ENCODE measurements around the gene MED27.
"Not testable (repeated sequence)": the region's sequence is repeated elsewhere in the genome, so short reads cannot be mapped to it uniquely, and the experiment has no call there.

The MED27 gene

DNA sequence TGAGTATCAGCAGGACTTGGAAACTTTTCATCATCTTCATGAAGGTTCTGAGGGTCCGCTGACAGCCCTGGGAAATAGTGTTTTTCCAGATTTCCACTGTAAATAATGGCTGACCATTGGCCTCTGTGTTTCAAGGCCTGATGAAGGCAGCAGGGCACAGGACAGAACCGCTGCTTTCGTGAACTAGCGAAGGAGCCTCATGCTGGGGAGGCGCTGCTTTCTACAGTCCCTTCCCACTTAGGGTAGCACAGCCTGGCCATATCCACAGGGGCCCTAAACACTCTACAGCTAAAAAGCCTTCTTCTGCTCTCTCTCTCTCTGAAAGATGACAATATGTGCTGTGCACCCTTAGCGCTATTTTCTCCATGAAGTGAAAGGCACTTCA lies 118.2 kb downstream of the MED27 start:
- no peak for DNase-seq

DNA sequence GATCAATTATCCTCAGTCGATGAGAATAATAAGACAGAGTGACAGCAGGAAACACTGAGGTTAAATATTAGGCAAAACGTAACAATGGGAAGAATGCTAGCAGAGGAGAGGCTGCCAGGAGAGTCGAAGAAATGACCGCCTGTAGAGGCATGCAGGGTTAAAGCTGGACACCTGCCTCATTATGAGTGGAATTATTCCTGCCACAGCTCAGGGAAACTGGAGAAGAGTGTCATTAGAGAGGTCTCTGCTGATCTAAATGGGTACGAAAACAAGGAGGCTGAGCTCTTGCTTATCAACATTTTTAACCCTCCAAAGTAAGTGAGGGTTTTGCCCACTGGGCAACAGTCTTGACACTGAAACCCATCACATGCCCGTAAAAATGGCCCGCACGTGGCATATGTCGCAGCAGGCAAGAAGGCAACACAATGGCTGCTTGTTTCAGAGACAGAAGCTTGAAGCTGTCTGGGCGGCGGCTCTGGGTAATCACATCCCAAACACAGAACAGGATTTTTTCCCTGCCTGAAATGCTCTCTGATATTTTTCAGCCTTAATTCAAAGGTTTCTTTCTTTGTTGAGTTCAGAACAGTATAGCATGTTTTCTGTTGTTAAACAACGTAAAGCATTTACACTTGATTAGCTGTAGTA lies 118.7 kb downstream of the MED27 start:
- DNase-seq: no peak

DNA sequence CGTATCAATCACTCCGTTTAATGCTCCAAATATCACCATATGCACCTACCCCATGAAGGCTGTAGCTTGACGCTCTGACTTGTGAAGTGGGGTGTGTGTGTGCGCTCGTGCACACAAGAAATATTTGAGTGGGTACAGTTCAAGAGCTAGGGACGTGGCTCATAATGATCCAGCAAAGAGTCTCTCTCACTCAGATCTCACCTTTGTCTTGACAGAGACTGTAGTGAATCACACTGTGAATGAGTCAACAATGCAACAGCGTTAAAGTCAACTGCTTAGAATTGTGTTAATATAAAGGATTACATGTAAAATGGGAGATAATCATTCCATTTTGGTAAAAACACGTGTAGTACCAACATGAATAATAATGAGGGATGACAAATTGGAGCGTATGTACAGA lies 119.4 kb downstream of the MED27 start:
- DNase-seq: no peak

DNA sequence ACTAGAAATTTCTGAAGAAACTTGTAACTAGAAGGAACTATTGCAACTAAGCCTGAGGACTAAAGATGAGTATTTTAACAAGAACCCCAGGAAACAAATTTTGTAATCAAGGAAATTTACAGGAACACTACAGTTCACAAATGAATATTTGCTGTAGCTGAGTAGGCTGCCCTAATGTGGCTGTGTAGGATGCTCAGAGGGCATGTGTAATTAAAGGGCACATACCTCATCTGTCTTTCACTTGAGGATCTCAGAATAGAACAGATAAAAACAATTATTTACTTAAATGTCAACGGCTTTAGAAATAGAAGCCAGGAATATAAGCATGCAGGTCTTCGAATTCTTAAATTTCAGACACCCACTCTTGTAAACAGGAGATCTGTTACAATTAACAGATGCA lies 119.8 kb downstream of the MED27 start:
- no peak for DNase-seq

DNA sequence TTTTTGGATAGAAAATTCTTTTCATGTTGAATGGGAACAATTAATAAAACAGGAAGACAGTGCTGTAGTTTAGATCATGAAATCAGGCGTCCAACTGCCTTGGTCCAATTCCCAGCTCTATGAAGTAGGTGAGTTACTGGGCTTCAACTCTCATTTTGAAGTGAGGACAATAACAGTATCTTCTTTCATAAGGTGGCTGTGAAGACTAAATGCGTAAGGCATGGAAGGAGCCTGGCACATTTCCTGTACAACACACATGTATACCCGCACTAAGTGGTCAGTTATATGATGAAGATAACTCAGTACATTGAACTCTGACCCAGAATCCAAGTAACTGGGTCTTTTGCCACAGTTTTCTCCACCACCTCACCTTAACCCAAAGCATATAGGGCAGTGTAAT lies 120.6 kb downstream of the MED27 start:
- DNase-seq: no peak

DNA sequence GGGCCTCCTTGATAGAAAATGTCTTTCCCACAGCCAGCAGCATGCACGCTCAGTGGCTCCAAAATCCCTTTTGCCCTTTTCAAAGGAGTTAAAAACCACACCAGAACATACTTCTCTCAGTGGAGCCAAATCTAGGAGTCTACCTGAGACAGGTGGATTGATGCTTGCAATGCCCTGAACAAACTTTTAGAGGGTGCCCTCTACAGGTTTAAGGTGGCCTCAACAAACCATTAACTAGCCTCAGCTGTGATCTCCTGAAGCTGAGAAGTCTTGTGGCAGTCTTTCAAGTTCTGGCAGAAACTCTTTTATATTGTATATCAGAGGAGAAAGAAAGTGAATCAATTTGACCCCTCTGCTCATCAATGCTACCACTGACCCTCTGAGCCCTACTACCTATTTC lies 125.4 kb downstream of the MED27 start:
- DNase-seq: no peak

DNA sequence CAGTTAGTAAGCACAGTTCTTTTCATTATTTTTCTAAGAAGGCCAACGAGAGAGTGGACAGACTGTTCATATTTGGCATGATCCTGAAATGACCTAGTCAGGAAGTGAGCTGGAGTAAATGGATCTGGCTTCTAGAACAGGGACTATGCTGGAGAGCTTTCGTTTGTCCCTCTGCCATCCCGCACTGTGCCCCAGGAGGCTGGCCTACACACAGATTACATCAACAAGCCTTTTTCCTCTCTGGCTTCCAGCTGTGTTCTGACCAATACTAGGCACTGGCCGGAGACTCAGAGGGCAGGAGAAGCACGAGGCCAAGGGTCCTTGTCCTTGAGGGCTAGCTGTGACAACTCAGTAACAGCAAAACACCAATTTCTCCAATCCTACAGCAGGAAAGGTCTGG lies 127.8 kb downstream of the MED27 start:
- no peak for DNase-seq

DNA sequence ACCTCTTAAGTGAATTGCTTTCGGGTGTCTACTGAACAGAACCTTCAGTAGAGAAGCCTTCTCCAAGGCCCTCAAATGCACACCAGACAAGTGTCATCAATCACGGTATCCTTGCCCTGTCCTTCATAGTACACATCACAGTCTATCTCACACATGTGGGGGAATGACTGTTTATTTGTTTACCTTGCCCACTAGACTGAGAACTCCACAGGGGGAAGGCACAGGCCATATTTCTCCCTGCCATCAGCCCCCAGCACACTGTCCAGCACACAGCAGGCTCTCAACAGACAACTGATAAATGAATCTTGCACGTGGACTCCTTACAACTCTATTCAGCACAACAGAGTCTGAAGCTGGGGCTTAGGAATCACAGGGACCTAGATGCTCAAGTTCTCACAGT lies 128.5 kb downstream of the MED27 start:
- DNase-seq: no peak

DNA sequence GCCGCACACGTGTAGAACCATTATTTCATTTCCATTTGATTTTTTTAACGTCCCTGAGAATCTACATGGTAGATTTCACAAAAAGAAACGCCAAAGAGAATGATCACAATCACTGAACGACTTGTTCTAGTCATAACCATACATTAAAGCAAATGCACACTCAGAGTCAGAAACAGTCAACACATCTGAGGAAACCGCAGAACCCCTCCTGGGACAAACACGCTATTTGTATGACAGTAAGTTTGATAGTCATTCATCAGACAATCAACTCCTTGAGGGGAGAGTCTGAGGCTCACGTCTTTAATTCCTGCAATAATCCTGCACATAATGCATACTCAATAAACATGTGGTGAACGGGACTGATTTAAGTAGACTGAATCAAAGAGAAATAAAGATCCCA lies 129.2 kb downstream of the MED27 start:
- no peak for DNase-seq

DNA sequence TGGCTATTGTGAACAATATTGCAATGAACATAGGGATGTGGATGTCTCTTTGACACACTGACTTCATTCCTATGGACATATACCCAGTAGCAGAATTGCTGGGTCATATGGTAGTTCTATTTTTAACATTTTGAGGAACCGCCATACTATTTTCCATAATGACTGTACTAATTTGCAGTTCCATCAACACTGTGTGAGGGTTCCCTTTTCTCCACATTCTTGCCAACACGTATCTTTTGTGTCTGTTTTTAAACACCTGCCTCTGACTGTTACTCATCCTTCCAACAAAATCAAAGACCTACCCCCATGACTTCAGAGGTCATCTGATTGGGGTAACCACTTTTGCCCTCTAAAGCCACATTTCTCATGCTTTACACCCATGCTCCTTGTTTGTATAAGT lies 133.5 kb downstream of the MED27 start:
- no peak for DNase-seq

DNA sequence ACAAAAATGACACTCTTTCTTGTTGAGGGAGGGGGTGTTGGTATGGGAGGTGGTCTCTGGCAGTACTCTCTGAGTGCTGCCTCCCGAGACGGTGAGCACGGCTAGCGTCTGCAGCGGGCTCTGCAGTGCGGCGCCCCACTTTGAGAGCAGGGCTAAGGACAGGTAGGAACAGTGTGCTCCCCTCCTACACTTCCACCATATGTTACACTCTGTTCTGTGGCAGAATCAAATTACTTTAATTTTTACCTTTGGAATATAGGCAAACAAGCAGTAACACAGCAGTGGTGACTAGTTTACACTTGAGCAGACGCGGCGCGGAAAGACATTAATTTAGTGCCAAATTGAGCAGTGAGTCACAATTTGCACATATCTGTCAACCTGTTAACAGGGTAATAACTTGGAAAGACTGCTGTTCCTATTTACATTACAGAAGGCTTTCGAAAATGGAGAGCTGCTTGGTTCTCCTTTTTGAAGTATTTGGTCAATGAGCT lies 136.3 kb downstream of the MED27 start:
- no peak for DNase-seq

DNA sequence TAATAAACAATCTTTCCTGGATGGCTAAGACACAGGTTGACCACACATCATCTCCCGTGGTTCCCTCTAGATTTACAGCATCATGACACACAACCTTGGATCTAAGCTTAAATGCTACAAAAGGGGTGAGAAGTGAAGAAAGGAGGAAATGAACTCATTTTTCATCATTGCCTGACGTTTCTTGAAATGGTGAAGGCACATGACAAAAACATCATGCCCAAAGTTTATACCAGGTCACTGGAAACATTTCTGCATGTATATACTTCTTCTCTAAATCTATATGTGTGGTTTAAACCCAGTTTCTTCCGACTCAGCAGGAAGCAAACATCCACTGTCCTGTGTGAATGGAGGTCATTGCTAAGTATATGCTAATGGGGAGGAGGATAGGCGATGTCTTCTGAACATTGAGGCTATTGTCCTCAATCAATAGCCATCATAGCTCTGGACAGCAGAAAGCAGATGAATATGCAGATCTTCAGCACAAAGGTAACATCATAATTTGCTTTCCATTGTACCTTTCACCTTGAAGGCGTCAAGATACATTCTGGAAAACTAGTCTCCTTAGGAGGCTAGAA lies 137.4 kb downstream of the MED27 start:
- DNase-seq: no peak

DNA sequence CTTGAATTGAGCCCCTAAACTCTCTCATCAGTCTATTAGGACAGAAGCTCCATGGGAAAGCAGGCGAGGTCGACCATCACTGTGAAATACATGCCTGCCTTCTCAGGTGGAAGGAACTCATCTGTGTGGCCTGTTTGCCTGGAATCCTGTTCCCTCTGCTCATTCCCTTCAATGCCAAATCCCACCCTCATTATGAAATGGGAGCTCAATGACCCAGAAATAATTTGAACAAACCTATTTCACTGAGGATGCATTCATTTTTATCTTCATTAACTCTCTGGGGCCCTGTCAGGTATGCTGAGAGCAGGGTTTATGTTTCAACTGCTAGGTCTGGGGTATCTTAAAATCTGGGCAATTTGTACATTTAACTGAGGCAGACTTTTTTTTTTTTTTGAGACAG lies 142.2 kb downstream of the MED27 start:
- no peak for DNase-seq

DNA sequence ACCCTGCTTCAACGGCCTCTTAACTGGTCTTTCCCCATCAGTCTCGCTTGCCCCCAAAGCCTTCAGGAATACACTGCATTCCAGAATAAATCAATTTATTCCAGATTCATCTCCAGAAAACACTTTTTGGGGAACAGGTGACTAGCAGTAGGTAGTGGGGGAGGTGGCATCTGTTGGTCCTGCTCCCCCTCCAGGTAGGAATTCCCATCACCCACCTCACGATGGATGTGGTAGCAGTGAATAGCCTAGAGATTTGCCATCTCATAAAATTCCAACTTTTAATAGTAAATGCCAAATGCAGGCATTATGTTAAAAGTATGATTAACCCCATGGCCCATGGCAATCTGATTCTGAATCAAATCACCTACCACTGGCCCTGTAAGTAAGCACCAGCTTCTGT lies 142.7 kb downstream of the MED27 start:
- no peak for DNase-seq

DNA sequence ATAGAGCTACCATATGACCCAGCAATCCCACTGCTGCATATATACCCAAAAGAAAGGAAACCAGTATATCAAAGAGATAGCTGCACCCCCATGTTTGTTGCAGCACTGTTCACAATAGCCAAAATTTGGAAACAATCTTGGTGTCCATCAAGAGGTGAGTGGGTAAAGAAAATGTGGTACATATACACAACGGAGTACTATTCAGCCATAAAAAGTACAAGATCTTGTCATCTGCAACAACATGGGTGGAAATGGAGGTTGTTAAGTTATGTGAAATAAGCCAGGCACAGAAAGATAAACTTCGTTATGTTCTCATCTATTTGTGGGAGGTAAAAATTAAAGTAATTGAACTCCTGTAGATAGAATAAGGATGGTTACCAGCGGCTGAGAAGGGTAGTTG lies 145.0 kb downstream of the MED27 start:
- no peak for DNase-seq

DNA sequence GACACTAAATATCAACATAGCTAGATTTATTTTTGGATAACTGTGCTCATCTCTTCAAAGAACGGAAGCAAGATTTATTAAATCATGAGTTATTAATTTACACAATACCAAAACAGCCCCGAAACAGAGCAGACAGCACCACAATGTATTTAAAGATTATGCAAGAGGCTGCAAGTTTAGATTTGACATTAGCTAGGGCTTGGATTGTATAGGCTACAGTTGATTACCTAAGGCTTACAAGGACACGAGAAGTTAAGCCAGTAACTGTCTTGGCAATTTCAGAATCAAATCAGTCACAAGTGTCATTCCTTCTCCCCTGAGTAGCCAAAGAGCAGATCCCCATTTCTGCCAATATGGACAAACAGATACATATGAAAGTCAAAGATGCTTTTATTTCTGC lies 152.6 kb downstream of the MED27 start:
- DNase-seq: no peak

DNA sequence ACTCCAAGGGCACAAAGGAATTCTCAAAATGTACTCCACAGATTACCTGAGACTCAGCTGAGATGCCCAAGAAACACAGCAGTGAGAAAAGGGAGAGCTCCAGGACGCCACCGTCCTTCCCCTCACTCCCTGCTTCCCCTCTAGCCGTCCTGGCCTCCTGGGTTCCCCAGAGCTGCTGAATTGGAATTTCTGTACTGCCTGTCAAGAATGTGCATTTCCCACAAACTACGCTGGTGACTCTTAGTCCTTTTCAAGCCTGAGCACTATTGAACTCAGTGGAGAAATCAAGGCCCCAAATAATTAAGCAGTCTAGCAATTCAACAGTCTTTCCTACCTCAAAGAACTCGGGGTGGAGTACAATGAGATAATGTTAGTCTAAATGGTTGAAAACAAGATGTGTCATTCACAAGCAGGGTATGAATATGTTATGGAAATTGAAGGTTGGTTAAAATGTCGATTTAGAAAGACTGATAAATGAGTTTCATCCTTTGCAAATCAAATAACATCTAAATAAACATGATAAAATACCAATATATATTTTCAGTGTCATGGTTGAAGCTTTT lies 153.2 kb downstream of the MED27 start:
- no peak for DNase-seq

DNA sequence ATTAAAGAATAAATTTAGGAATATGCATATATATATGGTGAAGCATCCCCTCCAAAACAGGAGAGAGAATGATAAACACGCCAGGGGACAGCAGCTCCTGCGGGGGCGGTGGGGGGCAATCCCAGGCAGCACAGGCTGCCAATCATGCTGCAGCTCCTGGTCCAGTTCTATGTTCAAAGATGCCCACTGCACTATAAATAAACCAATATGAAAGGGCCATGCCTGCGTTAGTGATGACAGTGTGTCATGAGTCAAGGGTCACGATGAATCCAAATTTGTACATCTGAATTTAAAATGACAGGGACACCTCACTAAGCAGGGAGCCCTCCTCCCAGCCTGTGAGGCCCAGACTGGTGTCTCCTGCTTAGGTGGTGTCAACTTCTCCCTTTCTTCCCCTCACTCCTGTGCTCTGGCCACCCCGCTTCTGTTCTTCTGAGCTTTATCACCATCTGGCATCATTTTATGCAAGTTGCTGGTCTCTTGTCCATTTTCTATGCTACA lies 153.9 kb downstream of the MED27 start:
- no peak for DNase-seq

DNA sequence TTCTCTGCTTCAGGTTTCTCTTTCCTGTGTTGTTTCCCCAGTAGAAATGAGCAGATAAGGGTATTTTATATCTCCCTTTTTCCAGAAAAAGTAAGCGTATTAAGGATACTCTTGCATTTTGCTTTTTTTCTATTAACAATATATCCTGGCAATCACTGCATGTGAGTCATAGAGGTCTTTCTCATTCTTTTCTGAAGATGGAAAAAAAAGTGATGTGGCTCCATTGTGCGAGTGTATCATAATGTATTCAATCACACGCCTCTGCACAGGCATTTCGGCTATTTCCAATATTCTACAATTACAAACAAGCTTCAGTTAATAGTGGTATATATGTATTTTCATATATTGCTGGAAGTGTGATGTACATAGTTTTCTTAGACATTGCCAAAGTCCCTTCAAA lies 155.9 kb downstream of the MED27 start:
- no peak for DNase-seq

DNA sequence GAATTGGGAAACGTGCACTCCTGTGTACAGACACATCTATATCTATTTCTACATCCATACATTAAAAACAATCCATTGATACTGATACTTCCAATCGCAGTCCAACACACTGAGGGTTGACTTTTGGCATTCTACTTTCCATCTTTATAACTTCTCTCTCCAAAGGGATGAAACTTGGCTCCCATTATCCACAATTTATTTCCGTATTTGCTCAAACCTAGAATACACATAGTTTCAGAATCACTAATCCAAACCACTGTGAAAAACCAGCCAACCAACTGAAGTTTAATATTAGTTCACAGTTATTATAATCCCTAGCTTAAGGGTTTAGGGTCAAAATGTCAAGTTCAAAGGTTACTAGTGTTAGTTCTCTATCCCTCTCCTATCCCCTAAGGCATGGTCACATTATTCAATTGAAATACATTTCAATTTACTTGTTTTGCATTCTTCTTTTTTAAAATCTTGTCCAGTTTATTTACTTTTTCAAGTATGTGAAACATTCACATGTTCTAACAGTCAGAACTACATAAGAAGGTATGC lies 156.5 kb downstream of the MED27 start:
- DNase-seq: no peak

DNA sequence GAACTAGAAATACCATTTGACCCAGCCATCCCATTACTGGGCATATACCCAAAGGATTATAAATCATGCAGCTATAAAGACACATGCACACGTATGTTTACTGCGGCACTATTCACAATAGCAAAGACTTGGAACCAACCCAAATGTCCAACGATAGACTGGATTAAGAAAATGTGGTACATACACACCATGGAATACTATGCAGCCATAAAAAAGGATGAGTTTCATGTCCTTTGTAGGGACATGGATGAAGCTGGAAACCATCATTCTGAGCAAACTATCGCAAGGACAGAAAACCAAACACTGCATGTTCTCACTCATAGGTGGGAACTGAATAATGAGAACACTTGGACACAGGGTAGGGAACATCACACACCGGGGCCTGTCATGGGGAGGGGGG lies 158.0 kb downstream of the MED27 start:
- DNase-seq: not testable (repeated sequence)

DNA sequence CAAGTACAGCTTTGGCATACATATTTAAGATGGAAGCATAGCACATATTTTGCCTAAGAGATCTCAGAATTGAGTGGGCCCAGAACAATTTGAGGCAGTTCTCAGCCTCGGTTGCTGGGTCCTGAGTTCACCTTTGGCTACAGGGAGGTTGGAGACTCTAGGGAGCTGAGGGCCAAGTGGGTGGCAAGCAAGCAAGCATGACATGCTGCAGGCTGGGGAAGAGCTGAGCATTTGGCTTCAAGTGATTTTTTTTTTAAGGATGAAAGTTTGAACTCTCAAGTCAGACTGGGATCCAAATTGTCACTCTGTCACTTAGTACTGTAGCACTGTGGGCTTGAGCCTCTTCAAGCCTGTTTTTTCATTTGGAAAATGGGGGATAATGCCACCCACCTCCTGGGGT lies 160.5 kb downstream of the MED27 start:
- no peak for DNase-seq

DNA sequence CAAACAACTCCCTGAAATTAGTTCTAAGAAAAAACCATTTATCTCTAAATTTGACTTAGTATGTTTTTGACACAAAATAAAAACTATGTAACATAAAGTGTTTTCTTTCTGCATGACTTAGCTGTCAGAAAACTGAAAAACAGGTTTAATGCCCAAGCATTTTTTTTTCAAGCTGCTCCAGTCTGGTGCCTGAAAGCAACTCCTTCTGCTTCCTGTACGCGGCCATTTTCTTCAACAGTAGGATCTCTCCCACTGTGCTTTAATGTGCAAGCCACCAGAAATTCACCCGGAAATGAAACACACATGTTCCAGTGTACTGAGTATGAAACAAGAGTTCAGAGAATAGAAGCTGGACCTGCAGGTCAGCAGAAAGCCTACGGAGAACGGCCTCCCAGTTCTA lies 161.2 kb downstream of the MED27 start:
- DNase-seq: no peak

DNA sequence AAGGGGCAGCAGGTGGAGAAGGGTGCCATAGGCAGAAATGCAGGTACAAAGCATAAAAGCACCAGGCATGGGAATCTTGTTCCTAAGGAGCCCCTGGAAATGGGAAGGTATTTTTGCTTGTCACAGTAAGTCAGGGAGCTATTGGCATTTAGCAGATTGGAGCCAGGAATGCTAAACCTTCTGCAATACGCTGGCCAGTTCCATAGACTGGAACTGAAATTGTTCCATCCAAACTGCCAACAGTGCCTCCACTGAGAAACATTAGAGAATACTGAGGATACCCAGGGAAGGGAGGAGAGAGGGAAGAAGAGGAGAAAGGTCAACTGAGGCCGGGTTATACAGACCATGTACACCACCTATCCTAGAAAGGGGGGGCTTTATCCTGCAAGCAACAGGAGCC lies 162.7 kb downstream of the MED27 start:
- DNase-seq: no peak

DNA sequence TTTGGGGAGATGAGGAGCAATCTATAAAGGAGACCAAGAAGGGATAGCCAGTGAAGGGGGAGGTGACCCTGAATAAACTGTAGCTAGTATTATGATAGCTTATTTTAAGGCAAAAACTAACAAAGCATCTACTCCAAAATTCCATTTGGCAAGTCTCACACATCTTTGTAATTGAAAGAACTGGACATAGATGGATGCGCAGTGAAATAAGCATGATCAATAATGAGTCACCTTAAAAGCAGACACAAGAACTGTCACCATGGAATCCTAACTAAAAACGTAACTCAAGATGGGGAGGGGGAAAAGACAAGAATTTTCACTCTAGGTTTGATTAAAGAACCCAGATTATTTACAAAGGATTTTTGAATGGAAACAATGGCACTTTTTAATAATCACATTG lies 164.5 kb downstream of the MED27 start:
- DNase-seq: no peak
